ENCODE results near the gene RAB25.

- TF ChIP-seq HDAC2 (IDR thresholded peaks at IDR 0.05) (no peak), CTCF (IDR thresholded peaks at IDR 0.05) (no peak), REST (IDR thresholded peaks at IDR 0.05) (no peak), SREBF2 (IDR thresholded peaks at IDR 0.05) (no peak), CHD2 (IDR thresholded peaks at IDR 0.05; ENCODE audit: low read length, partially characterized antibody) (no peak), POLR2A (IDR thresholded peaks at IDR 0.05; ENCODE audit: low read length) (no peak), KDM1A (IDR thresholded peaks at IDR 0.05; ENCODE audit: low read depth) (no peak)
These were observed 39.9 kb upstream of the RAB25 start for GRCh38 chr1:156021093-156021428.
